ENCODE measurements around the gene PGD.

Gene PGD

GRCh38 chr1:10400013-10400412 lies 1.1 kb downstream of the PGD start:
- TF ChIP-seq, protein P1, sequence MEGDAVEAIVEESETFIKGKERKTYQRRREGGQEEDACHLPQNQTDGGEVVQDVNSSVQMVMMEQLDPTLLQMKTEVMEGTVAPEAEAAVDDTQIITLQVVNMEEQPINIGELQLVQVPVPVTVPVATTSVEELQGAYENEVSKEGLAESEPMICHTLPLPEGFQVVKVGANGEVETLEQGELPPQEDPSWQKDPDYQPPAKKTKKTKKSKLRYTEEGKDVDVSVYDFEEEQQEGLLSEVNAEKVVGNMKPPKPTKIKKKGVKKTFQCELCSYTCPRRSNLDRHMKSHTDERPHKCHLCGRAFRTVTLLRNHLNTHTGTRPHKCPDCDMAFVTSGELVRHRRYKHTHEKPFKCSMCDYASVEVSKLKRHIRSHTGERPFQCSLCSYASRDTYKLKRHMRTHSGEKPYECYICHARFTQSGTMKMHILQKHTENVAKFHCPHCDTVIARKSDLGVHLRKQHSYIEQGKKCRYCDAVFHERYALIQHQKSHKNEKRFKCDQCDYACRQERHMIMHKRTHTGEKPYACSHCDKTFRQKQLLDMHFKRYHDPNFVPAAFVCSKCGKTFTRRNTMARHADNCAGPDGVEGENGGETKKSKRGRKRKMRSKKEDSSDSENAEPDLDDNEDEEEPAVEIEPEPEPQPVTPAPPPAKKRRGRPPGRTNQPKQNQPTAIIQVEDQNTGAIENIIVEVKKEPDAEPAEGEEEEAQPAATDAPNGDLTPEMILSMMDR (IDR thresholded peaks at IDR 0.05), result no peak

GRCh38 chr1:10401281-10401680 lies 2.4 kb downstream of the PGD start:
- TF ChIP-seq, protein P1 (IDR thresholded peaks at IDR 0.05), result no peak

- TF ChIP-seq, protein P1 (IDR thresholded peaks at IDR 0.05), result no peak
Measured at GRCh38 chr1:10402729-10403274, 3.9 kb downstream of the PGD start.

DNA sequence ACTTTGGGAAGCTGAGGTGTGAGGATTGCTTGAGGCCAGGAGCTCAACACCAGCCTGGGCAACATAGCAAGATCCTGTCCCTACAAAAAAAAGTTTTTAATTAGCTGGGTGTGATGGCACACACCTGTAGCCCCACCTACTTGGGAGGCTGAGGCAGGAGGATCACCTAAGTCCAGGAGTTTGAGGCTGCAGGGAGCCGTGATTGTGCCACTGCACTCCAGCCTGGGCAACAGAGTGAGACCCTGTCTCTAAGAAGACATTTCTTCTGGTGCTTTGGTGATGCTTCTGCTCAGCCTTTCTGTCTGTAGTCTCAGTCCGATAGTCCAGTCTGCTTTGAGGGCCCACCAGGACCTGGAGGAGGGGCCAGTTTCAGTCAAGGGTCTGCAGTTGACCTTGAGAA lies 8.3 kb downstream of the PGD start:
- TF ChIP-seq, protein P1 (IDR thresholded peaks at IDR 0.05), result no peak

DNA sequence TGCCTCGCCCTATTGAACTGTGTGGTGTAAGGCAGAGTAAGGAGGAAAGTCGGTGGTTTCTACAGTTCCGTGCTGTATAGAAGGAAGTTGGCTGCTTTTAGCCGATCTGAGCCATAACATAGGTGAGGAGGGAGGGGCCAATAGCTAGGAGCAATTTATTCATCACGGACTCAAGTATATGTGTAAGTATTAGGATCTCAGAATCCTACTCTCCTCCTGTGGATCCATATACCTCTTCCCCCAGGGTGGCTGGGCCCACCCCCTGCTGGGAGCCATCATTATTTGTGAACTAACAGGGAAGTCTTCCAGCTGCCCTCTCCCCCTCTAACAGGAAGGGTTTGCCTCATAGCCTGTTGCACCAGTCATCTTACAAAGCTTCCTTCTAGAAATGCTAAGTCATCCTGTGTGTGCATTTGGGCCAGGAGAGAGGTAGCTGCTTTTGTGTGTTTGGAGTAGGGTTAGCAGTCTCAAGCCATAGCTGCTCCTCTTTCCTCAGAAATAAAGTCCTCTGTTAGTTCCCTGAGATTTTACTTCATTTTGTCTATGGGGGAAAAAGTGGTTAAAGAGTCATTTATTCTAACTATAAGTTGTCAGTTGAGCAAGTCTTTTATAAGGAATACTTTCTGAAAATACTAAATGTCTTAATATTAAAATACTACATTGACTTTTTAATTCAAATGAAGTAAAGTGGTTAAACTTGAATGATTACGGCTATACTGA lies 16.5 kb downstream of the PGD start:
- TF ChIP-seq, protein P1 (IDR thresholded peaks at IDR 0.05), result no peak

GRCh38 chr1:10419351-10419750 lies 20.5 kb downstream of the PGD start:
- TF ChIP-seq, protein P1 (IDR thresholded peaks at IDR 0.05), result no peak

- TF ChIP-seq, protein P1 (IDR thresholded peaks at IDR 0.05), result no peak
Measured at GRCh38 chr1:10421637-10422036, 22.8 kb downstream of the PGD start.
